SK-N-SH treated with all-trans-retinoic acid at 6 μM for 48 hours (cell line): ENCODE measurements around the gene TRIM2.

Experiments
- ARNTL ChIP-seq: fragments of 450-650 bp; formaldehyde crosslinking; IDR thresholded peaks from 2 replicates; pipeline ENCODE4 v1.5.0; 2020; ENCODE audit warnings: low read depth, mild to moderate bottlenecking, moderate library complexity, borderline replicate concordance
- BACH2 ChIP-seq: fragments of 250-450 bp; sonication (Bioruptor Pico); IDR thresholded peaks from 2 replicates; pipeline ENCODE4 v1.9.0; 2021; ENCODE audit warnings: mild to moderate bottlenecking, borderline replicate concordance
- ISL1 ChIP-seq: fragments of 250-450 bp; sonication (Bioruptor Pico); IDR thresholded peaks from 2 replicates; pipeline ENCODE4 v2.1.2; 2022; ENCODE audit warnings: mild to moderate bottlenecking, moderate library complexity
- TOX ChIP-seq: fragments of 250-450 bp; sonication (Bioruptor Pico); IDR thresholded peaks from 2 replicates; pipeline ENCODE4 v1.8.0; 2021; ENCODE audit warnings: mild to moderate bottlenecking, moderate library complexity, borderline replicate concordance
- ZFP3 ChIP-seq: fragments of 250-450 bp; sonication (Bioruptor Pico); IDR thresholded peaks from 2 replicates; pipeline ENCODE4 v1.5.0; 2020; ENCODE audit warnings: mild to moderate bottlenecking, moderate library complexity
- TF ChIP-seq, protein P1 (sequence below): fragments of 250-450 bp; sonication (Bioruptor Pico); IDR thresholded peaks from 2 replicates; pipeline ENCODE4 v1.8.0; 2020; ENCODE audit warnings: mild to moderate bottlenecking, moderate library complexity, borderline replicate concordance
- TF ChIP-seq, protein P2 (sequence below): fragments of 250-450 bp; sonication (Bioruptor Pico); IDR thresholded peaks from 2 replicates; pipeline ENCODE4 v1.8.0; 2021; ENCODE audit warnings: low read depth, mild to moderate bottlenecking, moderate library complexity, borderline replicate concordance
- TF ChIP-seq, protein P3 (sequence below): fragments of 250-450 bp; sonication (Bioruptor Pico); IDR thresholded peaks from 2 replicates; pipeline ENCODE4 v1.5.1; 2020; ENCODE audit warnings: low read depth, mild to moderate bottlenecking, moderate library complexity

DNA sequence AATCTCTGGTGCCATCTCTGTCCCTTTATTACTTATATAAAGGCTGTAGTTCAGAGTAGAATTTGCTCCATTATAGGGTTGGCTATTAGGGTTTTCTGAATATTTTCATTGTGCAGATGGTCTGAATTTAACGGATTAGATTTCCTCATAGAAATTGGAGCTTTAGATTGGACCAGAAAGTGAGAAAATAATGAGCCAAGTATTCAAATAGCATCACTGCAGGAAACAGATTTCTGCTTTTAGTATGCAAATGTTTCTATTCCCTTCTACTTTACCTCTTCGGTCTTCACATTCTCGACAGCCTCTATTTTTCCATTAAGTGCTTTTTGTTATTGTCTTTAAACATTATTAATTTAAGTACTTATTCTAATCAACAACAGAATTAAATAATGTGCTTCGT lies 55.4 kb downstream of the TRIM2 start:
- TF ChIP-seq TOX (no peak), ARNTL (CRISPR knock-in tag) (no peak), ISL1 (CRISPR knock-in tag) (no peak), ZFP3 (CRISPR knock-in tag) (no peak), BACH2 (CRISPR knock-in tag) (no peak)
- TF ChIP-seq, protein P1, sequence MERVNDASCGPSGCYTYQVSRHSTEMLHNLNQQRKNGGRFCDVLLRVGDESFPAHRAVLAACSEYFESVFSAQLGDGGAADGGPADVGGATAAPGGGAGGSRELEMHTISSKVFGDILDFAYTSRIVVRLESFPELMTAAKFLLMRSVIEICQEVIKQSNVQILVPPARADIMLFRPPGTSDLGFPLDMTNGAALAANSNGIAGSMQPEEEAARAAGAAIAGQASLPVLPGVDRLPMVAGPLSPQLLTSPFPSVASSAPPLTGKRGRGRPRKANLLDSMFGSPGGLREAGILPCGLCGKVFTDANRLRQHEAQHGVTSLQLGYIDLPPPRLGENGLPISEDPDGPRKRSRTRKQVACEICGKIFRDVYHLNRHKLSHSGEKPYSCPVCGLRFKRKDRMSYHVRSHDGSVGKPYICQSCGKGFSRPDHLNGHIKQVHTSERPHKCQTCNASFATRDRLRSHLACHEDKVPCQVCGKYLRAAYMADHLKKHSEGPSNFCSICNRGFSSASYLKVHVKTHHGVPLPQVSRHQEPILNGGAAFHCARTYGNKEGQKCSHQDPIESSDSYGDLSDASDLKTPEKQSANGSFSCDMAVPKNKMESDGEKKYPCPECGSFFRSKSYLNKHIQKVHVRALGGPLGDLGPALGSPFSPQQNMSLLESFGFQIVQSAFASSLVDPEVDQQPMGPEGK (CRISPR knock-in tag), result no peak
- TF ChIP-seq, protein P2, sequence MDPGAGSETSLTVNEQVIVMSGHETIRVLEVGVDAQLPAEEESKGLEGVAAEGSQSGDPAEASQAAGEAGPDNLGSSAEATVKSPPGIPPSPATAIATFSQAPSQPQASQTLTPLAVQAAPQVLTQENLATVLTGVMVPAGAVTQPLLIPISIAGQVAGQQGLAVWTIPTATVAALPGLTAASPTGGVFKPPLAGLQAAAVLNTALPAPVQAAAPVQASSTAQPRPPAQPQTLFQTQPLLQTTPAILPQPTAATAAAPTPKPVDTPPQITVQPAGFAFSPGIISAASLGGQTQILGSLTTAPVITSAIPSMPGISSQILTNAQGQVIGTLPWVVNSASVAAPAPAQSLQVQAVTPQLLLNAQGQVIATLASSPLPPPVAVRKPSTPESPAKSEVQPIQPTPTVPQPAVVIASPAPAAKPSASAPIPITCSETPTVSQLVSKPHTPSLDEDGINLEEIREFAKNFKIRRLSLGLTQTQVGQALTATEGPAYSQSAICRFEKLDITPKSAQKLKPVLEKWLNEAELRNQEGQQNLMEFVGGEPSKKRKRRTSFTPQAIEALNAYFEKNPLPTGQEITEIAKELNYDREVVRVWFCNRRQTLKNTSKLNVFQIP (CRISPR knock-in tag), result no peak
- TF ChIP-seq, protein P3, sequence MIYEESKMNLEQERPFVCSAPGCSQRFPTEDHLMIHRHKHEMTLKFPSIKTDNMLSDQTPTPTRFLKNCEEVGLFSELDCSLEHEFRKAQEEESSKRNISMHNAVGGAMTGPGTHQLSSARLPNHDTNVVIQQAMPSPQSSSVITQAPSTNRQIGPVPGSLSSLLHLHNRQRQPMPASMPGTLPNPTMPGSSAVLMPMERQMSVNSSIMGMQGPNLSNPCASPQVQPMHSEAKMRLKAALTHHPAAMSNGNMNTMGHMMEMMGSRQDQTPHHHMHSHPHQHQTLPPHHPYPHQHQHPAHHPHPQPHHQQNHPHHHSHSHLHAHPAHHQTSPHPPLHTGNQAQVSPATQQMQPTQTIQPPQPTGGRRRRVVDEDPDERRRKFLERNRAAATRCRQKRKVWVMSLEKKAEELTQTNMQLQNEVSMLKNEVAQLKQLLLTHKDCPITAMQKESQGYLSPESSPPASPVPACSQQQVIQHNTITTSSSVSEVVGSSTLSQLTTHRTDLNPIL, result no peak
